Measurements from ENCODE around the gene AMPD3.

DNA sequence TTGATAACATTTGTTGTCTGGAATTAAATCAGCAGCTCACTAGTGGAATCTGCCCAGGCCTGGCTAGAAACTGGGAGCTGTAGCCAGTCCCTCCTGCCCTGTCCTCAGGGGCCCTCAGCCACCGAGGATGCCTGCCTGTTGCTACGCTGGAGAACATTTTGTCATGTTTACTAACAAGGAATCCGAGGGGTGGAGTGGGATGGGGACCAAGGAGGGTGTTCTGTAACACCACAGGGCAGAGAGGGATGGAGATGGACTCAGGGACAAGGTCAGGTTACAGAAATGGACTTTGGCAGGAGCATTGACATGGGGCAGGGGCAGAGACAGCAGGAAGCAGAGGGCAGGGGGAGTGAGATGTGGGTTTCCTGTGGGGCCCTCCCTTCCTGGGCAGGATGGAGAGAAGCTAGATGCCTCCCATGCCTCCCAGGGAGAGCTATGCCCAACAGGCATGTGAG, 45.8 kb upstream of the AMPD3 start:
- TF ChIP-seq, protein P1, sequence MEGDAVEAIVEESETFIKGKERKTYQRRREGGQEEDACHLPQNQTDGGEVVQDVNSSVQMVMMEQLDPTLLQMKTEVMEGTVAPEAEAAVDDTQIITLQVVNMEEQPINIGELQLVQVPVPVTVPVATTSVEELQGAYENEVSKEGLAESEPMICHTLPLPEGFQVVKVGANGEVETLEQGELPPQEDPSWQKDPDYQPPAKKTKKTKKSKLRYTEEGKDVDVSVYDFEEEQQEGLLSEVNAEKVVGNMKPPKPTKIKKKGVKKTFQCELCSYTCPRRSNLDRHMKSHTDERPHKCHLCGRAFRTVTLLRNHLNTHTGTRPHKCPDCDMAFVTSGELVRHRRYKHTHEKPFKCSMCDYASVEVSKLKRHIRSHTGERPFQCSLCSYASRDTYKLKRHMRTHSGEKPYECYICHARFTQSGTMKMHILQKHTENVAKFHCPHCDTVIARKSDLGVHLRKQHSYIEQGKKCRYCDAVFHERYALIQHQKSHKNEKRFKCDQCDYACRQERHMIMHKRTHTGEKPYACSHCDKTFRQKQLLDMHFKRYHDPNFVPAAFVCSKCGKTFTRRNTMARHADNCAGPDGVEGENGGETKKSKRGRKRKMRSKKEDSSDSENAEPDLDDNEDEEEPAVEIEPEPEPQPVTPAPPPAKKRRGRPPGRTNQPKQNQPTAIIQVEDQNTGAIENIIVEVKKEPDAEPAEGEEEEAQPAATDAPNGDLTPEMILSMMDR (IDR thresholded peaks at IDR 0.05), result no peak
- TF ChIP-seq POLR2A (IDR thresholded peaks at IDR 0.05), result no peak

Measured in uterus (tissue), 2 donors.